ENCODE results near the gene FALEC.
A peak's percentile ranks its signal among the peaks of the same experiment; 100 is the strongest.

The FALEC gene

GRCh38 chr1:150515328-150516049 lies at the start of gene FALEC:
TSS of gene FALEC (plus strand) at chr1:150515752.
- DNase-seq (ENCODE audit: low read depth) = peak; percentile 91

GRCh38 chr1:150466964-150467363 lies 48.6 kb upstream of the FALEC start:
- no peak for DNase-seq (ENCODE audit: low read depth)

GRCh38 chr1:150469291-150469690 lies 46.3 kb upstream of the FALEC start:
- no peak for DNase-seq (ENCODE audit: low read depth)

- no peak for DNase-seq (ENCODE audit: low read depth)
Measured at GRCh38 chr1:150472601-150473200, 42.9 kb upstream of the FALEC start.

GRCh38 chr1:150473659-150474058 lies 41.9 kb upstream of the FALEC start:
- DNase-seq (ENCODE audit: low read depth) = no peak

- no peak for DNase-seq (ENCODE audit: low read depth)
Measured at GRCh38 chr1:150474869-150475268, 40.7 kb upstream of the FALEC start.

GRCh38 chr1:150476754-150477153 lies 38.8 kb upstream of the FALEC start:
- no peak for DNase-seq (ENCODE audit: low read depth)

- no peak for DNase-seq (ENCODE audit: low read depth)
Measured at GRCh38 chr1:150477320-150477719, 38.2 kb upstream of the FALEC start.

- no peak for DNase-seq (ENCODE audit: low read depth)
Measured at GRCh38 chr1:150477733-150478132, 37.8 kb upstream of the FALEC start.

- no peak for DNase-seq (ENCODE audit: low read depth)
Measured at GRCh38 chr1:150479370-150479769, 36.2 kb upstream of the FALEC start.

GRCh38 chr1:150479927-150480352 lies 35.6 kb upstream of the FALEC start:
- DNase-seq (ENCODE audit: low read depth) = no peak

- no peak for DNase-seq (ENCODE audit: low read depth)
Measured at GRCh38 chr1:150484431-150484830, 31.1 kb upstream of the FALEC start.

- DNase-seq (ENCODE audit: low read depth) = no peak
Measured at GRCh38 chr1:150484861-150485260, 30.7 kb upstream of the FALEC start.

- peak; percentile 90 for DNase-seq (ENCODE audit: low read depth)
Measured at GRCh38 chr1:150486966-150487762, 28.4 kb upstream of the FALEC start, which contains the start of gene TARS2. TSS of gene TARS2 (plus strand) at chr1:150487419. CDS start at chr1:150487451, 32 bp downstream.

- DNase-seq (ENCODE audit: low read depth) = no peak
Measured at GRCh38 chr1:150487763-150488115, 27.8 kb upstream of the FALEC start.

- no peak for DNase-seq (ENCODE audit: low read depth)
Measured at GRCh38 chr1:150493175-150493574, 22.4 kb upstream of the FALEC start.

- DNase-seq (ENCODE audit: low read depth) = no peak
Measured at GRCh38 chr1:150498342-150498741, 17.2 kb upstream of the FALEC start.

GRCh38 chr1:150505431-150505830 lies 10.1 kb upstream of the FALEC start:
- DNase-seq (ENCODE audit: low read depth) = no peak

- DNase-seq (ENCODE audit: low read depth) = no peak
Measured at GRCh38 chr1:150507912-150508864, 7.4 kb upstream of the FALEC start, which contains the start of gene ECM1. TSS of gene ECM1 (plus strand) at chr1:150508109. CDS start at chr1:150508210, 101 bp downstream.

GRCh38 chr1:150508982-150509381 lies 6.6 kb upstream of the FALEC start:
- no peak for DNase-seq (ENCODE audit: low read depth)

- no peak for DNase-seq (ENCODE audit: low read depth)
Measured at GRCh38 chr1:150511551-150511950, 4.0 kb upstream of the FALEC start.
